ENCODE measurements around the gene ARMC3.

Gene ARMC3

DNA sequence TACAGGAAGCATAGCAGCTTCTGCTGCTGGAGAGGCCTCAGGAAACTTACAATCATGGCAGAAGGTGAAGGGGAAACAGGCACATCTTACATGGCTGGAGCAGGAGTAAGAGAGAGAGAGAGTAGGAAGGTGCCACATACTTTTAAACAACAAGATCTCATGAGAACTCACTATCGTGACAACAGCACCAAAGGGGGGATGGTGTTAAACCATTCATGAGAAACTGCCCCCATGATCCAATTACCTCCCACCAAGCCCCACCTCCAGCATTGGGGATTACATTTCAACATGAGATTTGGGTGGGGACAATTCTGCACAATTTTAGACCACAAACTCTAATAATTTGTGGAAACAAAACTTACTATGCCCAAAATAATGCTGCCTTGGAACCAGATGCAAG, 16.8 kb upstream of the ARMC3 start:
- no peak for DNase-seq (ENCODE audit: low read depth)
- H3K4me3 ChIP-seq (ENCODE audit: low read depth, low read length): no peak overlapping the region
- TF ChIP-seq, protein P1, sequence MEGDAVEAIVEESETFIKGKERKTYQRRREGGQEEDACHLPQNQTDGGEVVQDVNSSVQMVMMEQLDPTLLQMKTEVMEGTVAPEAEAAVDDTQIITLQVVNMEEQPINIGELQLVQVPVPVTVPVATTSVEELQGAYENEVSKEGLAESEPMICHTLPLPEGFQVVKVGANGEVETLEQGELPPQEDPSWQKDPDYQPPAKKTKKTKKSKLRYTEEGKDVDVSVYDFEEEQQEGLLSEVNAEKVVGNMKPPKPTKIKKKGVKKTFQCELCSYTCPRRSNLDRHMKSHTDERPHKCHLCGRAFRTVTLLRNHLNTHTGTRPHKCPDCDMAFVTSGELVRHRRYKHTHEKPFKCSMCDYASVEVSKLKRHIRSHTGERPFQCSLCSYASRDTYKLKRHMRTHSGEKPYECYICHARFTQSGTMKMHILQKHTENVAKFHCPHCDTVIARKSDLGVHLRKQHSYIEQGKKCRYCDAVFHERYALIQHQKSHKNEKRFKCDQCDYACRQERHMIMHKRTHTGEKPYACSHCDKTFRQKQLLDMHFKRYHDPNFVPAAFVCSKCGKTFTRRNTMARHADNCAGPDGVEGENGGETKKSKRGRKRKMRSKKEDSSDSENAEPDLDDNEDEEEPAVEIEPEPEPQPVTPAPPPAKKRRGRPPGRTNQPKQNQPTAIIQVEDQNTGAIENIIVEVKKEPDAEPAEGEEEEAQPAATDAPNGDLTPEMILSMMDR (IDR thresholded peaks at IDR 0.05; ENCODE audit: low read depth, low read length, missing control alignments): no peak
- in situ Hi-C loops (cut with HindIII; ENCODE audit: low sequenced_read_pairs): no loop called here

DNA sequence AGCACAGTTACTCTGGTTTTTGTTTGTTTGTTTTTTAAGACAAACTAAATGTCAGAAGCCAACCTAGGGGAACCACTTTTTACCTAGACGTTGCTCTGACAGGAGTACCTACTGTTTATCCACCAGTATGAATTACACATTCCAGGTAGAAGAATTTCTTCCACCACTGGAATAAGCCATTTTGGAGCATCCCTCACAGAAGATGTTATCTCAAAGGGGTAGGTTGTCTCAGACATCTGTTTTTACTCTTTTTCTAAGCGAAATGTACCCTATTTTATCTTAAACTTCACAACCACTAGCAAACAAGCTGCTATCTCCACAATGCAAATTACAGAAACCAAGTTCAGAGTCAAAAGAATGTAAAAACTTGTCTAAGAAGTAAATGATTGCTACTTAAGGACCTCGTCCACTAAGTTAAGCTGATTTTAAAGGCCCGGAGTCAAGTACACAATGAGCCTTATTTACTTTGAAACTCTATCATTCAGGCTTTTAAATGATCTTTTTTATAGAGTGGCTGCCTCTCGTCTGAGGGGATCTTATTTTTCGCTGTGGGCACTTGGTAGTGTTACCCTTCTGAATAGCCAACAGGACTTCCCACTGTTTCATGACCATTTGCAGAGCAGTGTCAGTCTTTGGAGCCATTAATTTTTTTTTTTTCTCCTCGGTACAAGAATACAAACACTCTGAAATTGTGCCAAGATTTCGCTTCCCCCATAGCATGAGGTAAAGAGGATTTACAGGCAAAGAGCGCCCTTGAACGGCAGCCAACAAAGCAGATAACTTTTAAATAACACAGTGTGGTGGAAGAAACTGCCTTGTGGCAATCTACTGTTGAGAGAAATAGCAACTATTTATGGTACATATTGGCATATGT, 15.7 kb upstream of the ARMC3 start:
- TF ChIP-seq, protein P1 (IDR thresholded peaks at IDR 0.05; ENCODE audit: low read depth, low read length, missing control alignments): no peak
- no peak overlapping the region for H3K4me3 ChIP-seq (ENCODE audit: low read depth, low read length)
- DNase-seq (ENCODE audit: low read depth): peak; percentile 16
- in situ Hi-C loops (cut with HindIII; ENCODE audit: low sequenced_read_pairs): no loop called here

DNA sequence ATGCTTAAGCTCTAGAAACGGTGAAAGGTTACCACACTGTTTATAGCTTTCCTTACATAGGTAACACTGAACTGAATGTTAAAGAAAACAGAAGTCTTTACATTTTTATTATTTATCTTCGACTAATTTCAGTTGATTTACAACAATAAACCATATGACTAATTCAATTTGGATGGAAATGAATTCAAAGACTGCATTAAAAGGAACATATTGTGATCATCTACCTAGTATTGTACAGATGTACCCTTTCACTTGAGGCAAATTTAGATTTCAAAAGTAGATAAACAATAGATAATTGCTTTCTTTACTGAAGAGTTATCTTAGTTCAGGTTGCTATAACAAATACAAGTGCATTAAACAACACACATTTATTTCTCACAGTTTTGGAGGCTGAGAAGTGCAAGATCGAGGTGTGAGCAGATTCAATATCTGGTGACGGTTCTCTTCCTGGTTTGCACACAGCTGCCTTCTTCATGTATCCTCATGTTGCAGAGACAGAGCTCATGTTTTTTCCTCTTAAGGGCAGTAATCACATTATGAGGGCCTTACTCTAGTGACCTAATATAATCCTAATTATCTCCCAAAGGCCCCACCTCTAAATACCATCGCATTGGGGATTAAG, 15.0 kb upstream of the ARMC3 start:
- H3K4me3 ChIP-seq (ENCODE audit: low read depth, low read length): no peak overlapping the region
- in situ Hi-C loops (cut with HindIII; ENCODE audit: low sequenced_read_pairs): no loop called here
- TF ChIP-seq, protein P1 (IDR thresholded peaks at IDR 0.05; ENCODE audit: low read depth, low read length, missing control alignments): no peak
- DNase-seq (ENCODE audit: low read depth): no peak

DNA sequence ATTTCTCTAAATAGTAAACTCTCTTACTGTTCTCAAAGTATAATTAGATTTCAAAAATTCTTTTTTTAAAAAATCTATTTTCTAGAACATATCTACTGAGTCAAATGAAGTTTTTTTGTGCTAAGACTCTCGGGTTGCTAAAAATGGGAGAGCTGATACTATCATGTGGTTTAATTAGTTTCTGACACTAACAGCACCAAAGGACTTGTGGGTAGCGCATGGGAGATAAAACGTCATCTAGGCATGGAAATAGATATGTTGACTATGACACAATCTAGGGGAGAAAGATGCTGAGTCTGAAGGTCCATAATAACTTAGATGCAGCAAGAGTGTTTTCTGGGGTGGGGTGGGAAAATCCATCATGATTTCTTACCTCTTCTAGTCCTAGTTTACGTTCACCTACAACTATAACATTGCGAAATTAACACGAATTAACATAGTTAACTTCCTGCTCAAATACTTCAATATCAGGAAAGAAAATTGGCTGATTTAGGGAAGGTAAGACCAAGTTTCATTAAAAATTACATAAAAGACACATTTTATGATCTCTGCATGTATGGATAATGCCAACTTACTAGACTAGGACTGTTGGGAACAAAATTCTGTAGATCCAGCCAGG, 14.3 kb upstream of the ARMC3 start:
- in situ Hi-C loops (cut with HindIII; ENCODE audit: low sequenced_read_pairs): no loop called here
- TF ChIP-seq, protein P1 (IDR thresholded peaks at IDR 0.05; ENCODE audit: low read depth, low read length, missing control alignments): no peak
- no peak for DNase-seq (ENCODE audit: low read depth)
- no peak overlapping the region for H3K4me3 ChIP-seq (ENCODE audit: low read depth, low read length)

DNA sequence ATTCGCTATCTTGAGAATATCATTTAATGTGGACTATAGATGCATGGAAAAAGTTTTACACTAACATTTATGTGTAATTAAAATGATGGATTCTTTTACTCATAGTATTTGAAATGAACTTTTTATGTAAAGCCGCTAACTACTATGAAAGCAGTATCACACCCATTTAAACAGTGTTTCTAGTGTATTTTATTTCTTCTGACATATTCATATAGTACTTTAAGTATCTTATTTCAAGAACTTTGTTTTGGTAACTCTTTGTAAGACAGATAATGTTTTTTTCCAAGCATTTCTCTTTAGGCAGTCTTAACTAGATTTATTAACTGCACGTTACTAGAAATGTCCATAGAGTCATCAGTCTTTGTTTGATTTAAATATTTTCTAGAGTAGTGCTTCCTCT, 12.5 kb upstream of the ARMC3 start:
- TF ChIP-seq, protein P1 (IDR thresholded peaks at IDR 0.05; ENCODE audit: low read depth, low read length, missing control alignments): no peak
- in situ Hi-C loops (cut with HindIII; ENCODE audit: low sequenced_read_pairs): no loop called here
- DNase-seq (ENCODE audit: low read depth): no peak
- H3K4me3 ChIP-seq (ENCODE audit: low read depth, low read length): no peak overlapping the region

DNA sequence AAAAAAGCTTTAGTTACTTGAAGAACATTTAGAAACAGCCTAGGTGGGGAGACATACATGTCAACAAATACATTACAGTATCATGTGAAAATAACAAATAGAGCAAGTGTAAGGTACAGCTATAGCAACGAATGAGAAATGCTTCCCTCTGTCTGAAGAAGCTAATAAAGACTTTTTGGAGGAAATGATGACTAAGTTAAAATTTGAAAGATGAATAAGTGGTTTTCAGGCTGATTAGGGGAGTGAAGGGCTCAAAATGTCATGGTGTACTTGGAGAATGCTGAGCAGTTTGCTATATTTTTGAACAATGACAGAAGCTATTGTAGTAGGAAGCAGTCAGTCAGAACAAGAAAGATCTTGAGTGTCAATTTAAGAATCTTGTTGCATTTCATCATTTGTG, 2.8 kb upstream of the ARMC3 start:
- TF ChIP-seq, protein P1 (IDR thresholded peaks at IDR 0.05; ENCODE audit: low read depth, low read length, missing control alignments): no peak
- no peak overlapping the region for H3K4me3 ChIP-seq (ENCODE audit: low read depth, low read length)
- no peak for DNase-seq (ENCODE audit: low read depth)
- in situ Hi-C loops (cut with HindIII; ENCODE audit: low sequenced_read_pairs): no loop called here
